NB4 (cell line): ENCODE data around the gene CDCA7L.

ENCODE experiments used
- MYC ChIP-seq: IDR thresholded peaks from 2 replicates; pipeline ENCODE4 v1.6.1; 2011; ENCODE audit warnings: low read depth, low read length
- POLR2A ChIP-seq: IDR thresholded peaks from 2 replicates; pipeline ENCODE4 v1.6.1; 2011; ENCODE audit warnings: mild to moderate bottlenecking; ENCODE audit not compliant: insufficient read length; ENCODE audit errors: extremely low read depth
- TF ChIP-seq, protein P1 (sequence below): IDR thresholded peaks from one replicate; pipeline ENCODE4 v1.5.1; 2012; ENCODE audit warnings: low read depth, low read length
- TF ChIP-seq, protein P2 (sequence below): IDR thresholded peaks from 2 replicates; pipeline ENCODE4 v1.6.1; 2011; ENCODE audit warnings: low read depth, low read length

DNA sequence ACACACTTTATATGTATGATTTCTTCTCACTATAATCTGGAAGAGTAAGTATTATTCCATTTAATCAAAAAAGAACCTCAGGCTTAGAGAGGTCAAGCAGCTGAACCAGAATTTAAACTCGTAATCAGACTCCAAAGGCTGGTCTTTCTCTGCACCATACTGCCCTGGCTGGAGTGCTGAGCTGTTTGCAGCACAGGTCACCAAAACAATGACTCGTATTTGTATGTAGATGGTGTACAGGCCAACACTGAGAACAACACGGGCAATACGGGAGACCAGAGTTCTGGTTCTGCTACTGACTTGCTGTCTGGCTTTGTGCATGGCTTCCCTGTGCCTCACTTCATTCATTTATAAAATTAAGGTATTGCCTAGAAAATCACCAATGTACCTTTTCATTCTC is 57.9 kb downstream of the CDCA7L start:
- TF ChIP-seq, protein P1, sequence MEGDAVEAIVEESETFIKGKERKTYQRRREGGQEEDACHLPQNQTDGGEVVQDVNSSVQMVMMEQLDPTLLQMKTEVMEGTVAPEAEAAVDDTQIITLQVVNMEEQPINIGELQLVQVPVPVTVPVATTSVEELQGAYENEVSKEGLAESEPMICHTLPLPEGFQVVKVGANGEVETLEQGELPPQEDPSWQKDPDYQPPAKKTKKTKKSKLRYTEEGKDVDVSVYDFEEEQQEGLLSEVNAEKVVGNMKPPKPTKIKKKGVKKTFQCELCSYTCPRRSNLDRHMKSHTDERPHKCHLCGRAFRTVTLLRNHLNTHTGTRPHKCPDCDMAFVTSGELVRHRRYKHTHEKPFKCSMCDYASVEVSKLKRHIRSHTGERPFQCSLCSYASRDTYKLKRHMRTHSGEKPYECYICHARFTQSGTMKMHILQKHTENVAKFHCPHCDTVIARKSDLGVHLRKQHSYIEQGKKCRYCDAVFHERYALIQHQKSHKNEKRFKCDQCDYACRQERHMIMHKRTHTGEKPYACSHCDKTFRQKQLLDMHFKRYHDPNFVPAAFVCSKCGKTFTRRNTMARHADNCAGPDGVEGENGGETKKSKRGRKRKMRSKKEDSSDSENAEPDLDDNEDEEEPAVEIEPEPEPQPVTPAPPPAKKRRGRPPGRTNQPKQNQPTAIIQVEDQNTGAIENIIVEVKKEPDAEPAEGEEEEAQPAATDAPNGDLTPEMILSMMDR, result no peak
- TF ChIP-seq POLR2A (no peak), MYC (no peak)
- TF ChIP-seq, protein P2, sequence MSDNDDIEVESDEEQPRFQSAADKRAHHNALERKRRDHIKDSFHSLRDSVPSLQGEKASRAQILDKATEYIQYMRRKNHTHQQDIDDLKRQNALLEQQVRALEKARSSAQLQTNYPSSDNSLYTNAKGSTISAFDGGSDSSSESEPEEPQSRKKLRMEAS, result no peak
